Loucy (cell line): Measurements from ENCODE around the gene SVEP1.

Experiments used
- H2AFZ ChIP-seq: fragments of 200-600 bp; sonication (generic); 2 replicates; pipeline ENCODE4 v1.6.0; 2016; ENCODE audit warnings: antibody characterized with exemption, mild to moderate bottlenecking, low read length, moderate library complexity
- H3F3A ChIP-seq: fragments of 200-600 bp; 2 replicates; pipeline ENCODE4 v1.6.0; 2016; ENCODE audit warnings: antibody characterized with exemption, low read depth, mild to moderate bottlenecking
- H3K27me3 ChIP-seq: fragments of 200-600 bp; sonication (generic); 2 replicates; pipeline ENCODE4 v1.6.1; 2014; ENCODE audit warnings: low read length, mild to moderate bottlenecking; ENCODE audit not compliant: insufficient read depth, poor library complexity, severe bottlenecking
- H3K36me3 ChIP-seq: fragments of 200-600 bp; sonication (generic); 2 replicates; pipeline ENCODE4 v1.6.1; 2016; ENCODE audit warnings: low read length; ENCODE audit not compliant: insufficient read depth
- H3K4me1 ChIP-seq: fragments of 200-600 bp; sonication (generic); 2 replicates; pipeline ENCODE4 v1.5.1; 2014; ENCODE audit warnings: low read length, mild to moderate bottlenecking; ENCODE audit not compliant: insufficient read depth, poor library complexity, severe bottlenecking
- H3K4me2 ChIP-seq: fragments of 200-600 bp; sonication (generic); 2 replicates; pipeline ENCODE4 v1.6.0; 2014; ENCODE audit warnings: antibody characterized with exemption, low read length, low read depth, mild to moderate bottlenecking; ENCODE audit not compliant: poor library complexity, severe bottlenecking
- H3K4me3 ChIP-seq: fragments of 200-600 bp; sonication (generic); 2 replicates; pipeline ENCODE4 v1.5.1; 2014; ENCODE audit warnings: low read length, mild to moderate bottlenecking, mixed read lengths; ENCODE audit not compliant: poor library complexity, severe bottlenecking
- H3K79me2 ChIP-seq: fragments of 200-600 bp; sonication (generic); 2 replicates; pipeline ENCODE4 v1.6.1; 2014; ENCODE audit warnings: low read length; ENCODE audit not compliant: insufficient read depth
- H3K9ac ChIP-seq: fragments of 200-600 bp; sonication (generic); 2 replicates; pipeline ENCODE4 v1.6.0; 2014; ENCODE audit warnings: mild to moderate bottlenecking, low read depth, low read length, moderate library complexity; ENCODE audit not compliant: poor library complexity, severe bottlenecking
- H3K9me2 ChIP-seq: fragments of 200-600 bp; sonication (generic); replicated peaks from 2 replicates; pipeline ENCODE4 v1.6.1; 2016; ENCODE audit warnings: low read depth, low read length, mixed read lengths
- H3K9me3 ChIP-seq: fragments of 200-600 bp; sonication (generic); 2 replicates; pipeline ENCODE4 v1.6.1; 2014; ENCODE audit warnings: mild to moderate bottlenecking, antibody characterized with exemption, low read length, low read depth; ENCODE audit not compliant: insufficient read depth
- H4K20me1 ChIP-seq: fragments of 200-600 bp; sonication (generic); 2 replicates; pipeline ENCODE4 v1.6.0; 2014; ENCODE audit warnings: antibody characterized with exemption, low read length, mild to moderate bottlenecking; ENCODE audit not compliant: insufficient read depth, poor library complexity, severe bottlenecking
- EZH2phosphoT487 ChIP-seq: fragments of 200-600 bp; IDR thresholded peaks from 2 replicates; pipeline ENCODE4 v1.6.1; 2018; ENCODE audit warnings: antibody characterized with exemption, mild to moderate bottlenecking, moderate library complexity, borderline replicate concordance
- TF ChIP-seq, protein P1 (sequence below): fragments of 200-600 bp; sonication (generic); conservative IDR thresholded peaks from 2 replicates; pipeline ENCODE4 v1.5.1; 2014; ENCODE audit warnings: mild to moderate bottlenecking, antibody characterized with exemption, low read length

The SVEP1 gene

DNA sequence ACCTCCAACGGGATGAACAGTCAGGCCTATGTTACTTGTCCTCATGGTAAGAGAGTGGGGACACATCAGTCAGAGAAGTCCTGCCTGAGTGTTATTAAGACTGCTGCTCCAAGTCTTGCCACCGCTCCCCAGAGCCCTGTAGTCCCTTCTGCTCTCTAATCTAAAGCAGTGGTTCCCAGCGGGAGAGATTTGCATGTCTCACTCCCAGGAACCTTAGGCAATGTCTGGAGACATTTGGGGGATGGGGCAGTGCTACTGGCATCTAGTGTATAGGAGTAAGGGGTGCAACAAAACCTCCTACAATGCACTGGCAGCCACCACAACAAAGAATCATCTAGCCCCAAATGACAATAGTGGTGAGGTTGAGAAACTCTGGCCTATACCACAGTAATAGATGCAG is 2.6 kb upstream of the SVEP1 start:
- Histone ChIP-seq H3K9me3 (no peaks in the 10 kb centered on the region), H2AFZ (no peak overlapping the region), H3F3A (no peaks in the 10 kb centered on the region), H3K4me1 (no peaks in the 10 kb centered on the region), H3K9ac (no peak overlapping the region), H3K27me3 (no peaks in the 10 kb centered on the region), H3K4me2 (no peak overlapping the region), H4K20me1 (no peaks in the 10 kb centered on the region), H3K4me3 (no peak overlapping the region), H3K79me2 (no peaks in the 10 kb centered on the region), H3K9me2 (no peaks in the 10 kb centered on the region), H3K36me3 (no peaks in the 10 kb centered on the region)
- TF ChIP-seq, protein P1, sequence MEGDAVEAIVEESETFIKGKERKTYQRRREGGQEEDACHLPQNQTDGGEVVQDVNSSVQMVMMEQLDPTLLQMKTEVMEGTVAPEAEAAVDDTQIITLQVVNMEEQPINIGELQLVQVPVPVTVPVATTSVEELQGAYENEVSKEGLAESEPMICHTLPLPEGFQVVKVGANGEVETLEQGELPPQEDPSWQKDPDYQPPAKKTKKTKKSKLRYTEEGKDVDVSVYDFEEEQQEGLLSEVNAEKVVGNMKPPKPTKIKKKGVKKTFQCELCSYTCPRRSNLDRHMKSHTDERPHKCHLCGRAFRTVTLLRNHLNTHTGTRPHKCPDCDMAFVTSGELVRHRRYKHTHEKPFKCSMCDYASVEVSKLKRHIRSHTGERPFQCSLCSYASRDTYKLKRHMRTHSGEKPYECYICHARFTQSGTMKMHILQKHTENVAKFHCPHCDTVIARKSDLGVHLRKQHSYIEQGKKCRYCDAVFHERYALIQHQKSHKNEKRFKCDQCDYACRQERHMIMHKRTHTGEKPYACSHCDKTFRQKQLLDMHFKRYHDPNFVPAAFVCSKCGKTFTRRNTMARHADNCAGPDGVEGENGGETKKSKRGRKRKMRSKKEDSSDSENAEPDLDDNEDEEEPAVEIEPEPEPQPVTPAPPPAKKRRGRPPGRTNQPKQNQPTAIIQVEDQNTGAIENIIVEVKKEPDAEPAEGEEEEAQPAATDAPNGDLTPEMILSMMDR, result no peak
- no peak for TF ChIP-seq EZH2phosphoT487

DNA sequence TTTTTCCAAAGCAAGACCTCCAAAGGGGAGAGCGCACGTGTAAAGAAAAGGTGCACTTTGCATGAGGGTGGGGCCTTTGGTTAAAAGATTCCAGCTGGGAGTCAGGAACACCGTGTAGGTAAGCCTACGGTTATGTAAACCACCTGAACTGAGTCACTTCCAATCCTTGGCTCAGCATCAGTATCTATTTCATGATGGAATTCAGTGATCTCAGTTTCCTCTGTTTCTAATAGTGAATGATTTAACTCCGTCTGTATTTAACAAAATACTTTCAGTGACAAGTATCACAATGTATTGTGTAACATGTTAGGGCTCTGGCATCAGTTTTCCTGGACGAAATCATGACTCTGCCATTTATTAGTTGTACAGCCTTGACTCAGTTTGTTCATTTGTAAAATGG is 1.3 kb upstream of the SVEP1 start:
- Histone ChIP-seq H3K4me2 (no peak overlapping the region), H3F3A (no peaks in the 10 kb centered on the region), H2AFZ (no peak overlapping the region), H3K79me2 (no peaks in the 10 kb centered on the region), H4K20me1 (no peaks in the 10 kb centered on the region), H3K4me3 (no peak overlapping the region), H3K36me3 (no peaks in the 10 kb centered on the region), H3K27me3 (no peaks in the 10 kb centered on the region), H3K4me1 (no peaks in the 10 kb centered on the region), H3K9me2 (no peaks in the 10 kb centered on the region), H3K9ac (no peak overlapping the region), H3K9me3 (no peaks in the 10 kb centered on the region)
- TF ChIP-seq, protein P1, result no peak
- TF ChIP-seq EZH2phosphoT487, result no peak

DNA sequence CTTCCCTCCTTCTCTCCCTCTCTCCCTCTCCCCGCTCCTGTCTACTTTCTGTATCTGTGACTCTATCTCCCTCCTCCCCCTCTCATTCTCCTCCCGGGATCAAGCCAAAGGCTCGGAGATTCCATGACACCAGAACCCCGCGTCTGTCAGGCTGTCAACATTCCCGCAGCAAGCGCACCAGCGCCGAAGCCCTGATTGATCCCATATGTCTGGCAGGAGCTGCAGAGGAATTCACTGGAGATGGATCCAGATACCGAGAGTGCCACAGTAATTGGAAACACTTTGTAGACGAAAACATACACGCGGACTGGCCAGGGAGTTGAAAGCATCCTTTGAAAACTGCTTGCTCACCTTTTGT is 300 bp upstream of the SVEP1 start:
- Histone ChIP-seq H3K27me3 (no peaks in the 10 kb centered on the region), H3F3A (no peaks in the 10 kb centered on the region), H4K20me1 (no peaks in the 10 kb centered on the region), H3K36me3 (no peaks in the 10 kb centered on the region), H3K4me3 (no peak overlapping the region), H3K9ac (no peak overlapping the region), H3K9me2 (no peaks in the 10 kb centered on the region), H3K4me1 (no peaks in the 10 kb centered on the region), H3K4me2 (no peak overlapping the region), H2AFZ (no peak overlapping the region), H3K9me3 (no peaks in the 10 kb centered on the region), H3K79me2 (no peaks in the 10 kb centered on the region)
- TF ChIP-seq, protein P1, result no peak
- TF ChIP-seq EZH2phosphoT487, result no peak
